Neuronal stem cell (in vitro differentiated cells): ENCODE results near the gene CNTD1.
A peak's percentile ranks its signal among the peaks of the same experiment; 100 is the strongest.
"Not testable (repeated sequence)": the region's sequence is repeated elsewhere in the genome, so short reads cannot be mapped to it uniquely, and the experiment has no call there.

Experiments
- DNase-seq: peaks from one replicate; pipeline ENCODE4 v3.0.0-alpha.2; 2013; ENCODE audit warnings: low spot score
- H2AFZ ChIP-seq: one replicate; pipeline ENCODE4 v1.6.1; 2013; ENCODE audit warnings: mild to moderate bottlenecking, low read length, inconsistent platforms
- H2AK5ac ChIP-seq: 2 replicates; pipeline ENCODE4 v1.6.1; 2013; ENCODE audit warnings: low read depth, mild to moderate bottlenecking, inconsistent platforms, low read length, moderate library complexity, mixed read lengths
- H2BK120ac ChIP-seq: 2 replicates; pipeline ENCODE4 v1.6.1; 2013; ENCODE audit warnings: low read depth, mild to moderate bottlenecking, inconsistent platforms, low read length, moderate library complexity, mixed read lengths
- H2BK12ac ChIP-seq: one replicate; pipeline ENCODE4 v1.6.1; 2013; ENCODE audit warnings: low read length, inconsistent platforms
- H2BK15ac ChIP-seq: 2 replicates; pipeline ENCODE4 v1.6.1; 2013; ENCODE audit warnings: mild to moderate bottlenecking, low read length, inconsistent platforms, mixed read lengths
- H2BK5ac ChIP-seq: one replicate; pipeline ENCODE4 v1.6.1; 2013; ENCODE audit warnings: inconsistent platforms, mild to moderate bottlenecking, low read length, moderate library complexity
- H3K14ac ChIP-seq: one replicate; pipeline ENCODE4 v1.6.1; 2013; ENCODE audit warnings: low read length, inconsistent platforms
- H3K18ac ChIP-seq: 2 replicates; pipeline ENCODE4 v1.6.1; 2013; ENCODE audit warnings: low read length, inconsistent platforms
- H3K23ac ChIP-seq: 2 replicates; pipeline ENCODE4 v1.6.1; 2013; ENCODE audit warnings: low read depth, mild to moderate bottlenecking, mixed read lengths, low read length, inconsistent platforms; ENCODE audit not compliant: poor library complexity
- H3K27ac ChIP-seq: replicated peaks from 3 replicates; pipeline ENCODE4 v1.5.1; 2013; ENCODE audit warnings: low read length, inconsistent platforms
- H3K27me3 ChIP-seq, 3 experiments: 2 replicates each; pipeline ENCODE4 v1.6.1; 2013; ENCODE audit warnings: low read length in 3 of 3, mild to moderate bottlenecking in 2 of 3, inconsistent platforms in 1 of 3, low read depth in 1 of 3, mixed read lengths in 1 of 3, moderate library complexity in 1 of 3; ENCODE audit not compliant: control insufficient read depth in 3 of 3, insufficient read depth in 3 of 3
- H3K36me3 ChIP-seq, 2 donors: replicated peaks in 1 of 2; 2 replicates each; pipeline ENCODE4 v1.6.1; 2013; ENCODE audit warnings: low read length in 2 of 2; ENCODE audit not compliant: control insufficient read depth in 2 of 2, insufficient read depth in 2 of 2
- H3K4ac ChIP-seq: 2 replicates; pipeline ENCODE4 v1.6.1; 2013; ENCODE audit warnings: inconsistent platforms, mild to moderate bottlenecking, low read length, moderate library complexity
- H3K4me1 ChIP-seq, 2 donors: 1 replicate in 1 of 2; 2 replicates in 1 of 2; pipeline ENCODE4 v1.6.1; 2013; ENCODE audit warnings: low read length in 2 of 2, low read depth in 1 of 2; ENCODE audit not compliant: control insufficient read depth in 2 of 2, insufficient read depth in 1 of 2
- H3K4me2 ChIP-seq: one replicate; pipeline ENCODE4 v1.6.1; 2013; ENCODE audit warnings: mild to moderate bottlenecking, low read length, inconsistent platforms; ENCODE audit not compliant: insufficient read depth, poor library complexity, severe bottlenecking
- H3K4me3 ChIP-seq, 2 donors: 2 replicates each; pipeline ENCODE4 v1.5.1; 2013; ENCODE audit warnings: low read length in 2 of 2, mild to moderate bottlenecking in 2 of 2, inconsistent platforms in 1 of 2, moderate library complexity in 1 of 2
- H3K79me1 ChIP-seq: one replicate; pipeline ENCODE4 v1.6.1; 2013; ENCODE audit warnings: low read depth, mild to moderate bottlenecking, inconsistent platforms, low read length, moderate library complexity
- H3K9ac ChIP-seq: one replicate; pipeline ENCODE4 v1.6.1; 2013; ENCODE audit warnings: mild to moderate bottlenecking, low read depth, low read length, inconsistent platforms; ENCODE audit not compliant: poor library complexity
- H3K9me3 ChIP-seq, 2 donors: replicated peaks in 1 of 2; 2 replicates each; pipeline versions ENCODE3 to v1.6.1; 2013; ENCODE audit warnings: low read length in 2 of 2, mild to moderate bottlenecking in 2 of 2, inconsistent platforms in 1 of 2, low read depth in 1 of 2, mixed read lengths in 1 of 2, moderate library complexity in 1 of 2; ENCODE audit not compliant: control insufficient read depth in 2 of 2, insufficient read depth in 1 of 2
- H4K8ac ChIP-seq: one replicate; pipeline ENCODE4 v1.6.1; 2013; ENCODE audit warnings: low read depth, mild to moderate bottlenecking, inconsistent platforms, low read length, moderate library complexity
- H4K91ac ChIP-seq: one replicate; pipeline ENCODE4 v1.6.1; 2013; ENCODE audit warnings: low read length, low read depth, mild to moderate bottlenecking, inconsistent platforms; ENCODE audit not compliant: poor library complexity
- WGBS, 2 donors: extraction: QIAGEN DNeasy Blood & Tissue Kit; methylation state at CpG; one replicate each; pipeline ENCODE4 v1.1.7; 2013; ENCODE audit warnings: missing lambda C conversion rate in 2 of 2, mixed read lengths in 1 of 2; ENCODE audit not compliant: insufficient read length in 2 of 2, insufficient replicate concordance in 1 of 2; ENCODE audit errors: extremely low coverage in 2 of 2; 5-methylcytosine and 5-hydroxymethylcytosine counted together

Gene CNTD1

GRCh38 chr17:42855048-42855596 is 56.5 kb downstream of the CNTD1 start:
- H3K14ac ChIP-seq: no peak overlapping the region
- no peaks in the 10 kb centered on the region for H3K27me3 ChIP-seq
- no peak overlapping the region for H3K4me2 ChIP-seq
- H3K36me3 ChIP-seq: no peaks in the 10 kb centered on the region
- WGBS, 2 donors: no CpG with 5 or more reads among the region's 8 CpGs
- H3K4me1 ChIP-seq: peaks cover 0 to 3% of the 10 kb centered on the region in 2 donors
- H2AK5ac ChIP-seq: no peak overlapping the region
- no peak overlapping the region for H4K91ac ChIP-seq
- no peak overlapping the region for H2BK5ac ChIP-seq
- no peak overlapping the region for H3K4ac ChIP-seq
- no peak overlapping the region for H2BK12ac ChIP-seq
- H3K79me1 ChIP-seq: no peaks in the 10 kb centered on the region
- no peak for DNase-seq
- no peak overlapping the region for H3K23ac ChIP-seq
- H3K9me3 ChIP-seq: no peaks in the 10 kb centered on the region
- peak overlapping the region; percentile 15 for H2AFZ ChIP-seq
- H4K8ac ChIP-seq: no peak overlapping the region
- H2BK15ac ChIP-seq: no peak overlapping the region
- no peak overlapping the region for H3K9ac ChIP-seq
- H3K4me3 ChIP-seq: no peak overlapping the region
- no peak overlapping the region for H3K27ac ChIP-seq
- H2BK120ac ChIP-seq: no peak overlapping the region
- H3K18ac ChIP-seq: no peak overlapping the region

GRCh38 chr17:42856093-42856492 is 57.4 kb downstream of the CNTD1 start:
- H3K36me3 ChIP-seq: not testable (repeated sequence)

GRCh38 chr17:42856516-42856915 is 57.9 kb downstream of the CNTD1 start:
- not testable (repeated sequence) for H3K9me3 ChIP-seq, H3K9ac ChIP-seq, H3K23ac ChIP-seq, H3K27ac ChIP-seq, H2AFZ ChIP-seq, H2BK5ac ChIP-seq, H3K4me2 ChIP-seq, H4K8ac ChIP-seq, H3K36me3 ChIP-seq, H3K27me3 ChIP-seq, H3K79me1 ChIP-seq, DNase-seq, H2AK5ac ChIP-seq, H3K18ac ChIP-seq, H2BK120ac ChIP-seq, H4K91ac ChIP-seq, H3K4me3 ChIP-seq, H3K4ac ChIP-seq, H3K4me1 ChIP-seq, H2BK12ac ChIP-seq, H3K14ac ChIP-seq, H2BK15ac ChIP-seq
- no CpG with 5 or more reads among the region's 8 CpGs for WGBS, 2 donors

More at GRCh38 chr17:42856093-42856492, 57.4 kb downstream of the CNTD1 start:
- not testable (repeated sequence) for H3K27ac ChIP-seq, H3K4me3 ChIP-seq, H2AFZ ChIP-seq, H3K4ac ChIP-seq, H3K23ac ChIP-seq, H3K9me3 ChIP-seq, H2BK12ac ChIP-seq, H3K79me1 ChIP-seq, H4K91ac ChIP-seq, DNase-seq, H3K18ac ChIP-seq, H2AK5ac ChIP-seq, H2BK5ac ChIP-seq, H2BK120ac ChIP-seq, H3K9ac ChIP-seq, H2BK15ac ChIP-seq, H3K27me3 ChIP-seq, H3K4me2 ChIP-seq, H4K8ac ChIP-seq, H3K14ac ChIP-seq, H3K4me1 ChIP-seq
- no CpG with 5 or more reads among the region's 8 CpGs for WGBS, 2 donors

GRCh38 chr17:42857389-42857788 is 58.7 kb downstream of the CNTD1 start:
- H2BK15ac ChIP-seq: no peak overlapping the region
- H3K27me3 ChIP-seq: no peaks in the 10 kb centered on the region
- no peak overlapping the region for H2AFZ ChIP-seq
- no peak overlapping the region for H3K4me2 ChIP-seq
- no peak overlapping the region for H3K9ac ChIP-seq
- no peaks in the 10 kb centered on the region for H3K36me3 ChIP-seq
- H2AK5ac ChIP-seq: peak overlapping the region; percentile 49
- WGBS, 2 donors: no CpG with 5 or more reads among the region's 1 CpG
- no peaks in the 10 kb centered on the region for H3K9me3 ChIP-seq
- no peak overlapping the region for H2BK12ac ChIP-seq
- H3K18ac ChIP-seq: no peak overlapping the region
- H3K27ac ChIP-seq: no peak overlapping the region
- peaks cover 0 to 3% of the 10 kb centered on the region in 2 donors for H3K4me1 ChIP-seq
- no peaks in the 10 kb centered on the region for H3K79me1 ChIP-seq
- no peak overlapping the region for H4K91ac ChIP-seq
- no peak overlapping the region for H2BK120ac ChIP-seq
- no peak overlapping the region for H3K14ac ChIP-seq
- no peak overlapping the region for H4K8ac ChIP-seq
- no peak for DNase-seq
- H3K23ac ChIP-seq: no peak overlapping the region
- no peak overlapping the region for H3K4ac ChIP-seq
- no peak overlapping the region for H3K4me3 ChIP-seq
- H2BK5ac ChIP-seq: no peak overlapping the region
